Stimulated activated CD8-positive, alpha-beta memory T cell treated with anti-CD3 and anti-CD28 coated beads, Interleukin-15, amount 100 ng/mL, for 48 hours (primary cell): ENCODE measurements around the gene TPSD1.

Experiments
- DNase-seq, 2 donors: peaks; one replicate each; pipeline ENCODE4 v3.0.0-alpha.2; 2020; ENCODE audit warnings: low read depth in 2 of 2

The TPSD1 gene

GRCh38 chr16:1299012-1299867, 43.4 kb downstream of the TPSD1 start:
- DNase-seq = no peak

- DNase-seq = no peak
These were observed 44.0 kb downstream of the TPSD1 start for GRCh38 chr16:1299868-1300203.

DNA sequence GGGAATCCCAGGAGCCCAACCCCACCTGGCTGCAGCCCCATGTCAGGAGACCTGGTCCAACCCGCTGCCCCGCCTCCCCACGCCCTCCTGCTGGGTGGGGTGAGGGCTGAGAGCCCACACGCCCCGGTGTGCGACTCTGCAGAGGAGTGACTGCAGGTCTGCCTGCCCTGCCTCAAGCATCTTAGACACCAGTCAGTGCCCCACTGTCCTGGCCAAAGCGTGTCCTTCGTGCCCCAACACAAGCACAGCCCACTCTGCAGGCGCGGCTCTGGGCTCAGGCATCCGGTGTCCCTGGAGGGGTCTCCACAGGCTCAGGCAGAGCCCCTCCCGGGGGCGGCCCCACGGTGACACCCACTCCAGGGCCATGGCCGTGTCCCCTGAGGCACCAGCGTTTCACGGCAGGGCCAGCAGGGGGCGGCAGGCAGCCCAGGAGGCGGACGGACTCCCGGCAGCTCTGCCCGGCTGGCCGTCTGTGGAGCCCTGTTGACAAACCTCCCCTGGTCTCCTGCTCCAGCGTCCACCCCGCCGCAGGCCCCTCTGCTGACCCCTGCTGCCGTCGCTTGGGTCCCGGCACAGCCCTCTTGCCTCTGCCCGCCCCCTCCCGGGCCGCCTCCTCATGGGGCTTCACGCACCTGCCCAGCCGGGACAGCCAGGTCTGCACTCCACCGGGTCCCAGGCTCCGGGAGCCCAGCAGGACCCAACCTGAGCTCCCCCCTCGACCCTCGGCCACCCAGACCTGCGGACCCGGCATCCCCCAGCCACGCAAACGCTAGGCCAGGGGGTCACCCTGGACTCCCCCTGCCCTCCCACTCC, 45.0 kb downstream of the TPSD1 start:
- peak; percentile 59 to 67 for DNase-seq

DNA sequence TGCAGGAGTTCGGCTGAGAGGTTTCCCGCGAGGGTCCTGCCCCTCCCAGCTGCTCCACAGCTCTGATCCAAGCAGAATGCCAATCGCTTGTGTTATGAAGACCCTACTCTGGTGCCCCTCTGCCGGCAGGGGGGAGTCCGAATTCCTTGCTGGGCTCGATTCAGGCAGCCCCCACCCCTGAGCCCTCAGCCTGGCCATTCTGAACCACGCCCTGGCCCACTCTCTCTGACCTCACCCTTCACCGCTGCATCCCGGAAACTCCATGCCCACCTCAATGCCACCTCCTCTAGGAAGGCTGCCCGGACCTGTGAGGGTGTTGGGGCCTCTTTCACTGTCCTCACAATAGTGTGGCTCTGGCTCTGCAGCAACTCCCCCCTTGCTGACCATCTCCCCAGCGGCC, 45.7 kb downstream of the TPSD1 start:
- DNase-seq = no peak

DNA sequence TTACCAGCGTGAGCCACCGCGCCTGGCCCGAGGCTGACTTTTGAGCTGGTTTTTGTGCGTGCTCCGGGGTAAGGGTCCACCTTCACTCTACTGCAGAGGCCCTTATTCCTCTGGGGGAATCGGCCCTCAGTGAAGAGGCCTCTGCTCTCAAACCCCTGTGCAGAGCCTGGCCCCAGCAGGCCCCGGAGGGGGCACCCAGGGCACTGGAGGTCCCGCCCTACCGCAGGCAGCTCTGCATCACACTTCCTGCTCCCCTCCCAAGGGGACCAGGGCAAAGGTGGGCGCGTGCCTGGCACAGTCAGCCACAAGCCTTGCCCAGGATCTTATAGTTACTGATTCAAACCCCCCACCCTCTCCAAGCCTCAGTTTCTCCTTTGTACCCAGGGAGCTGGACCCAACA, 50.0 kb downstream of the TPSD1 start:
- DNase-seq = no peak

GRCh38 chr16:1306334-1306733, 50.5 kb downstream of the TPSD1 start:
- no peak for DNase-seq

DNA sequence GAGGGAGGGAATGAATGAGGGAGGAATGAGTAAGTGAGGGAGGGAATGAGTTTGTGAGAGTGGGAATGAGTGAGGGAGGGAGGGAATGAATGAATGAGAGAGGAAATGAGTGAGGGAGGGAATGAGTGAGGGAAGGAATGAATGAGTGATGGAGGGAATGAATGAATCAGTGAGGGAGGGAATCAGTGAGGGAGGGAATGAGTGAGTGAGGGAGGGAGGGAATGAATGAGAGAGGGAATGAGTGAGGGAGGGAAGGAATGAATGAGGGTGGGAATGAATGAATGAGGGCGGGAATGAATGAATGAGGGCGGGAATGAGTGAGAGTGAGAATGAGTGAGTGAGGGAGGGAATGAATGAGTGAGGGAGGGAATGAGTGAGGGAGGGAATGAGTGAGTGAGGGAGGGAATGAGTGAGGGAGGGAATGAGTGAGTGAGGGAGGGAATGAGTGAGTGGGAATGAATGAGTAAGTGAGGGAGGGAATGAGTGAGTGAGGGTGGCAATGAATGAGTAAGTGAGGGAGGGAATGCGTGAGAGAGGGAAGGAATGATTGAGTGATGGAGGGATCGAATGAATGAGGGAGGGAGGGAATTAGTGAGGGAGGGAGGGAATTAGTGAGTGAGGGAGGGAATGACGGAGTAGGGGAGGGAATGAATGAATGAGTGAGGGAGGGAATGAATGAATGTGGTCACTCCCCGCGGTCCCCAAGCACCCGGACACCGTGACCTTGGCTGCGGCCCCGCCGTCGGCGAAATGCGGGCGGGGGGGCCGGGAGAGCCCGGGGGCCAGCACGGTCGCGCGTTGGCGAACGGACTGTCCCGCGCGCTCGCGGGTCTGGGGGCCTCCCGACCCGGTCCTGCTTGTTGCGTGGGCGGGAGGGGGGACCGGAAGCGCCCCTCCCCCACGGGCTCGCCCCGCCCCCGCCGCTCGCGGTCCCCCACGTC, 52.4 kb downstream of the TPSD1 start:
- no peak for DNase-seq
